ENCODE results near the gene DMPK.
"Not testable (repeated sequence)": the region's sequence is repeated elsewhere in the genome, so short reads cannot be mapped to it uniquely, and the experiment has no call there.

The DMPK gene

GRCh38 chr19:45733160-45733810 lies 49.0 kb downstream of the DMPK start, which contains the start of gene MEIOSIN:
TSS of gene MEIOSIN (plus strand) at chr19:45733439. CDS start at chr19:45735377, 1,938 bp downstream.
- DNase-seq: no peak

GRCh38 chr19:45730368-45731288 lies 51.7 kb downstream of the DMPK start, which contains the start of gene FBXO46:
TSS of gene FBXO46 (minus strand) at chr19:45730896. CDS start at chr19:45713495, 17,401 bp downstream.
- peak; percentile 95 for DNase-seq

DNA sequence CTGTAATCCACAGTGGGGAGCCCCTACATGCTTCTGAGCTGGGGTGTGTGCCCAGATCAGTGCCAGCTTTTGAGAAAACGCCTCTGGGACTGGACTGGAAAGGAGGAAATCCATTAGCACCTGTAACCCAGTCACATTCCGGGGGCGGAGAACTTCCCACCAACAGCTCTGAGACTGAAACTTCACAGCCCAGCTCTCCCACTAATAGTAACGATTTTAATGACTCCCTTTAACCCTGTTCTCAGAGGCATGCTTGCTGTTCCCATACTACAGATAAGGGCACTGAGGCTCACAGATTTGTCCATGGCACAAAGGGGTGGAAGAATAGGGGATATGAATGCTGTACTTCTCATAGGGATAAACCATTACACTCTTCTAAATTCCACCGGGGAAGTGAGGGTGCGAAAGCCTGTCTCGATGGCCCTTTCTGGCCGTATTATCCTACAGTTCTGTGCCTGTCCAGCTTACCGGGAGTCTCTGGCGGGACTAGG lies 52.4 kb downstream of the DMPK start:
- DNase-seq: peak; percentile 37

GRCh38 chr19:45728683-45729082 lies 53.6 kb downstream of the DMPK start:
- DNase-seq: not testable (repeated sequence)

- not testable (repeated sequence) for DNase-seq
Measured at GRCh38 chr19:45720065-45720464, 62.2 kb downstream of the DMPK start.
